Stimulated activated CD8-positive, alpha-beta memory T cell treated with anti-CD3 and anti-CD28 coated beads, Interleukin-12 subunit alpha, Interleukin-12 subunit beta, amount 100 ng/mL, for 1 hour (primary cell): ENCODE measurements around the gene ANO4.
"Not testable (repeated sequence)": the region's sequence is repeated elsewhere in the genome, so short reads cannot be mapped to it uniquely, and the experiment has no call there.

ENCODE experiments used
- DNase-seq: peaks from one replicate; pipeline ENCODE4 v3.0.0-alpha.2; 2020; ENCODE audit warnings: low read depth

Gene ANO4

GRCh38 chr12:101045486-101046464 lies 251.2 kb downstream of the ANO4 start:
- DNase-seq: no peak

- no peak for DNase-seq
Measured at GRCh38 chr12:101047652-101048051, 253.1 kb downstream of the ANO4 start.

- no peak for DNase-seq
Measured at GRCh38 chr12:101050631-101051030, 256.1 kb downstream of the ANO4 start.

- no peak for DNase-seq
Measured at GRCh38 chr12:101051151-101051550, 256.6 kb downstream of the ANO4 start.

DNA sequence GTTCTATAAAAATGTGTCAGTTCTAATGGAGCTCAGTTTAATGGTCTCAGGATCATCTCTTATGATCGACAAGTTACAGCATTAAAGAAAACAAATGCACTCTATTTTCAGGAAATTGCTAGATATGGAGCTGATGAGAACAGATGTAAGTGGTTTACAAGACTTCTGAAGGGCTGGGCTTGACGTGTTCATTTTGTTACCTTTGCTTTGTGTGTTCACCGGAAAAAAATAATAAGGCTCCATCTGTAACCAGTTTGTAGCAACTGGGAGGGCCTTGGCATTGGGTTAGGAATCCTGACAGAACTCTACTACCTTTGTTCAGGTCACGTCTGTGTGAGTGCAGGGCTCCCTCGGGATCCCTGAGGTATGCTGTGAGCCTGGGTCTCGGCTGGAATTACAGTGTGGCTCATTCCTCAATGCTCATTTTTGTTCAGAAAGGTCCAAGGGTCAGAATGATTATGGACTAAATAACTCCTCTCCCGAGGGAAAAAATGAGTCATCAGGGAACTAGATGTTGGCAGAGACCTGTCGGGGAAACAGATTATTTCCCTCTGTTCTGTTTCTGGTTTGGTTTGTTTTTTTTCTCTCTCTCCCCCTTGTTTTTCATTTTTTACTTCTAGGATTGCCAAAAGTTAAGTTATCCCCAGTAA lies 257.4 kb downstream of the ANO4 start:
- no peak for DNase-seq

- DNase-seq: no peak
Measured at GRCh38 chr12:101053203-101053602, 258.6 kb downstream of the ANO4 start.

- no peak for DNase-seq
Measured at GRCh38 chr12:101055940-101056339, 261.4 kb downstream of the ANO4 start.

GRCh38 chr12:101062508-101062907 lies 267.9 kb downstream of the ANO4 start:
- not testable (repeated sequence) for DNase-seq

GRCh38 chr12:101064721-101065120 lies 270.1 kb downstream of the ANO4 start:
- no peak for DNase-seq

DNA sequence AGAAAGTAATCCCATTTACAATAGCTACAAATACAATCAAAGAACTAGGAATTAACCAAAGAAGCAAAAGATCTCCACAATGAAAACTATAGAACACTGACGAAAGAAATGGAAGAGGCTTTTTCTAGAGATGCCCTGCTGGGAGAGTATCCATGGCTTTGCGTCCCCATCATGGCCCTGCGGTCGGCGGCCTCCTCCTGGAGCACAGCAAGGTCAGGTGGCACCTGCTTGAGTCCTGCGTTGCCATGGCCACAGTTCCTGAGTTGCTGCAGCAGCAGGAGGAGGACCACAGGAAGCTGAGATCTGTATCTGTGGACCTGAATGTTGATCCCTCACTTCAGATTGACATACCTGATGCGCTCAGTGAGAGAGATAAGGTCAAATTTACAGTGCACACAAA lies 271.9 kb downstream of the ANO4 start:
- no peak for DNase-seq

- DNase-seq: no peak
Measured at GRCh38 chr12:101068402-101068801, 273.8 kb downstream of the ANO4 start.

- no peak for DNase-seq
Measured at GRCh38 chr12:101068836-101069235, 274.3 kb downstream of the ANO4 start.

DNA sequence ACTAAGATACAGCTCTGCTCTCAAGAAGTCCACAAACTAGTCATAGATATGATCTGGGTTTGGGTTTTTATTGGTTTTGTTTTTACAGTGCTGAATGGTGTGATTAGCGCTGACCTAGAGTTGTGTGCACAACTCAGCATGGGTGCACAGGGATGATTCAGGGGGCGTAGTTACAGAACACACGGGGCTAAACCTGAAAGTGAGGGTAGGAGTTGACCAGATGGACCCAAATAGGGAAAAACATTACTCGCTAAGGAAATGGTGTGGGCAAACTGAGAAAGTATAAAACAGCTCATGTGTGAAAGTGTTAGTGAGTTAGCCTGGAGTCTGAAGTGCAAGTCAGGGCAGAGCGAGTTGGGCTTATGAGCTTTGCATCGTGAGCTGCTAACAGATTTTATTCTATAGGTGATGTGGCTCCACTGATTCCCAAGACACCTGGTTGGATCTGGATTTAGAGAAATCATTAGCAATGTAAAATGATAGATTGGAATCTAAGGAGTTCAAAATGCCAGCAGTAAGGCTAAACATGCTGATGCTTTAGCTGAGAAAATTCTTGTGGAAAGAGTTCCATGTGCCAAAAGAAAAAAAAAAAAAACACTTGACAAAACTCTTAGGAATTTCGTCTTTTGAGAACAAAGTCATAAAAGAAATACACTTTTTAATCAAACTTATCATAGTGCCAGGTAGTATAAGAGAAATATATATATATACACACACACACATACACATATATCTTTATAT lies 280.5 kb downstream of the ANO4 start:
- no peak for DNase-seq

GRCh38 chr12:101076921-101077320 lies 282.3 kb downstream of the ANO4 start:
- no peak for DNase-seq

GRCh38 chr12:101077791-101078528 lies 283.4 kb downstream of the ANO4 start:
- DNase-seq: no peak

DNA sequence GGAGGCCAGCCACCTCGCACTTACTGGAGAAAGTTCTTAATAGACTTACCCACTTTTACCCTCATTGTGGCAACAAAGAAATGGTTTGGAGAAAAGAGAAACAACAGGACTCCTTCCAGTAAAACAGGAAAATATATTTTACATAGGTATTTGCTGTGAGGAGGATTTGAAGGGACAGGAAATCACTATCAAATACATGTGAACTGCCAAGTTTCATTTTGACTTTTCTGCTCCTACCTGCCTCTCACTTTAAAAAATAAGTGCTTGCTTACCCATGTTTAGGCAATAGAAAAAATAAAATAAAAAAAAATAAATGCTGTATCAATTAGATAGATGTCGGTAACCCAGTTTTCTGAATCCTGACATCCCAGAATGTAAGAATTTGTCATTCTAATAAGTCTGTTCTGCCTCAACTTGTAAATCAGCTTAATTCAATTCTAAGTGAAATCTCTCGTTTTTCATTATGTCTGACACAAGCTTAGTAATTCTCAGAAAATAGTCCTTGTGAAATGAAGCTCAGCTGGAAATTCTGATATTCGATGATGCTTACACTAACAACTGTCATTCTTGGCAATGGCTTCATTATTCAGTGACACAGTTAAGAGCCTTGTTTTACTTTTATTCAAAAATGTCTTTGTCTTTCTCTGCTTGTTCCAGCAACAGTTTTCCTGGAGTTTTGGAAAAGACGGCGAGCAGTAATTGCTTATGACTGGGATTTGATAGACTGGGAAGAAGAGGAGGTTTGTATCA lies 284.1 kb downstream of the ANO4 start:
- DNase-seq: no peak

GRCh38 chr12:101082706-101083105 lies 288.1 kb downstream of the ANO4 start:
- no peak for DNase-seq

DNA sequence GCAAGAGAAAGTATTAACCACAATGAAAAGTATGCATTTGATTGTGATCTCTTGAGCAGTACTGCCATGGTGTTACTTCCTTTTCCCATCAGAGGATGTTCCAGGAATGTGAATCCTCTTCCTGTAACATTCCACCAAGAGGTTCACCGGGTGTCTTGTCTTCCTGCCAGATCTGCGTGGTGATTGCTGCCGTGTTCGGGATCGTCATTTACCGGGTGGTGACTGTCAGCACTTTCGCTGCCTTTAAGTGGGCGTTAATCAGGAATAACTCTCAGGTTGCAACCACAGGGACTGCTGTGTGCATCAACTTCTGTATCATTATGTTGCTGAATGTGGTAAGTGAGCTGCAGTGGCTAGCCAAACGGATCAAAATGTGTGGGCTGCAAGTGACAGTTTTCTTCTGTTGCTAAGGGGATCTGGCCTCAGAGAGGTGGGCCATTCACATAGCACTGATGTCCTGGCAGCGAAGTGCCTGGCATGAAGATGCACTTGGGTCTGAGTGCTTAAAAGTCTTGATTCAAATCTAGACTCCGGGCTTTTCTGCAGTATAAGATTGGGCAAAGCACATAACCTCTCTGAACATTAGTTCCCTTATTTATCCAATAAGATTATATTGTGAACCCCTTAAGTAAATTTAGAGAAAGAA lies 292.0 kb downstream of the ANO4 start:
- DNase-seq: no peak

DNA sequence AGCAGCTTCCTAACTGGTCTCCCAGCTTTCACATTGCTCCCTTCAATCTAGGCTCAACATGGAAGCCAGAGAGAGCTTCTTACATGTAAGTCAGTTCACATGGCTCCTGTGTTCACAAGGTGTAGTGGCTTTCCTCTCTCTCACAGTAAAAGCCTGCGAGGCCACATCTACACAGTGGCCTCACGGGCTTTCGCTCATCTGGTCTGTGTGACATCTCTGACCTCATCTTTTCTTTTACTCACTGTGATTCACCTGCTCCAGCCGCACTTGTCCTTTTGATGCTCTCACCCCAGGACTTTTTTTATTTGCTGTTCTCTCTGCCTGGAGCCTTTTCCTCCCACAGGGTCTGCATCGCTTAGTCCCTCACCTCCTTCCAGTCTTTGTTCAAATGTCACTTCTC lies 293.3 kb downstream of the ANO4 start:
- no peak for DNase-seq

DNA sequence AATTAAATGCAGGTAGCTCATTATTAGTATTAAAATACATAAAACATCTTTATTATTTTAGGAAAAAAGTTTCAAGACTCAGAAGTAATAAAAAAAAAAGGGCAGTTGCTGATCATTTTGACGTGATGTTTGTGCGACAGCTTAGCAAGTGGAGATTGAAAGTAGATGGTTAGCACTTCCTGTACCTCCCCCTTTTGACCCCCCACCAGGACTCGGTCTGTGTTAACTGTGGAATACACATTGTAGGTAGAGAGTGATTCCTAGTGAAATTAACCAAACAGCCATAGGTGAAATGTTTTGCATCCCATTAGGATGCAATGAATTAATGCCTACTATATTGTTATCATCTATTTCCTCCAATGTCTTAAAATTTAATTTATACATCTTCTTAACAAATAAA lies 294.7 kb downstream of the ANO4 start:
- DNase-seq: no peak

DNA sequence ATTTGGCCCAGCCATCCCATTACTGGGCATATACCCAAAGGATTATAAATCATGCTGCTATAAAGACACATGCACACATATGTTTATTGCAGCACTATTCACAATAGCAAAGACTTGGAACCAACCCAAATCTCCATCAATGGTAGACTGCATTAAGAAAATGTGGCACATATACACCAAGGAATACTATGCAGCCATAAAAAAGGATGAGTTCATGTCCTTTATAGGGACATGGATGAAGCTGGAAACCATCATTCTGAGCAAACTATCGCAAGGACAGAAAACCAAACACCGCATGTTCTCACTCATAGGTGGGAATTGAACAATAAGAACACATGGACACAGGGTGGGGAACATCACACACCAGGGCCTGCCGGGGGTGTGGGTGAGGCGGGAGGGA lies 295.6 kb downstream of the ANO4 start:
- DNase-seq: not testable (repeated sequence)
